Islet precursor cell (in vitro differentiated cells): Measurements from ENCODE around the gene PRSS48.
"Not testable (repeated sequence)": the region's sequence is repeated elsewhere in the genome, so short reads cannot be mapped to it uniquely, and the experiment has no call there.

Source experiments
- DNase-seq: peaks from one replicate; pipeline ENCODE4 v3.0.0-alpha.2; 2018

Gene PRSS48

DNA sequence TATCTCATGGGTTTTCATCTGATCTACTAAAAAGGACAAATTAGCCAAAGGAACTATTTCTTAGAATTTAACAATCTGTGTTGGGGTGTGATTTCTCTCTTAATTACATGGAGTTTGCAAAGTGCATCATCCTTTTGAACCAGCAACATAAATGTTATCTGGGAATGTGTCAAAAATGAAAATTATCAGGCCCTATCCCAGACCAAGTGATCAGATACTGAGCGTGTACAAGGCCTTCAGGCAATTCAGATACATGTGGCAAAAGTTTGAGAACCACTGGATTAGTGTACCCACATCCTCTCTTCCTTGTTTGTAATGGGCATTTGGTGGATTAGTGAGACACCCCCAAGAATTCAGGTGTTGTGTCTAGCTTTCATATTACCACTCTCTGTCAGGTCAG lies 44.6 kb downstream of the PRSS48 start:
- no peak for DNase-seq

DNA sequence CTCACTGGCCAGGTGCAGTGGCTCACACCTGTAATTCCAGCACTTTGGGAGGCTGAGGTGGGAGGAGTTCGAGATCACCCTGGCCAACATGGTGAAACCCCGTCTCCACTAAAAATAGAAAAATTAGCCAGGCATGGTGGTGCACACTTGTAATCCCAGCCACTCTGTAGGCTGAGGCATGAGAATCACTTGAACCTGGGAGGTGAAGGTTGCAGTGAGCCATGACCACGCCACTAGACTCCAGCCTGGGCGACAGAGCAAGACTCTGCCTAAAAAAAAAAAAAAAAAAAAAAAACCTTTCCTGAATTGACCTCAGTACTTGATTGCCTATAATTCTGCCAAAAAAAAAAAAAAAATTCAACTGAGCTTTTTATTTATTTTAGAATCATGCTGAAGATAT lies 45.2 kb downstream of the PRSS48 start:
- DNase-seq = not testable (repeated sequence)

DNA sequence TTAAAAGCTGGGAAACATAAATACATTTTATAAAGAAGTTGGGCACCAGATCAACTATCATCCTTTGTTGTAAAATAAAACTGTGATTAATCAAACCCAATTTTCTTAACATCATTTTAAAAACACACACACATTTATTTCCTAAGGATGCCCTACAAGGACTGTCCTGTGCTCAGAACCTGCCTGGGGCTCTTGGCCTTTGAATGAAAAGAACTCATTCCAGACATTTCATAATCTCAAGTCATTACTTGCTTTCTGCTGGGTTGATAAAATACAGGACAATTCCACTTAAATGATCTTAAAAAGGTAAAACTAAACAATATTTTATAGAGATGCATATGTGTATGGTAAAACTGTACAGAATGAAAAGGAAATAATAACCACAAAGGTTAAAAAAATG lies 45.6 kb downstream of the PRSS48 start:
- no peak for DNase-seq

DNA sequence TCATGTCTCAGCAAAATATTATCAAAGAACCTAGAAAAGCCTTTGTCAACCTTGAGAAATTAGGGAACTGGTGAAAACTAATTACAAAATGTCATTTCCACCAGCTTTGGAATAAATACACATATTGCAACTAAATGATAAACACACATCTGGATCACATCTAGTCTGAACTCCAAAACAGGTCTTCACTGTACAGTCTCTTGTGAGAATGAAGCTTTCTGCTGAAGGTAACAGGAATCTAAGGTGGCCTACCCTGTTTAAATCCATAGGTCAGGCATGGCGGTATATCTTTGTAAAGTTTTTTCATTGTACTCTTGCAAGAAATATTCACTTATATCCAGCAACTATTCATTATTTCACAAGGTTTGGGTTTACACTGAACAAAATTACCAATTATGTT lies 46.7 kb downstream of the PRSS48 start:
- DNase-seq = no peak

DNA sequence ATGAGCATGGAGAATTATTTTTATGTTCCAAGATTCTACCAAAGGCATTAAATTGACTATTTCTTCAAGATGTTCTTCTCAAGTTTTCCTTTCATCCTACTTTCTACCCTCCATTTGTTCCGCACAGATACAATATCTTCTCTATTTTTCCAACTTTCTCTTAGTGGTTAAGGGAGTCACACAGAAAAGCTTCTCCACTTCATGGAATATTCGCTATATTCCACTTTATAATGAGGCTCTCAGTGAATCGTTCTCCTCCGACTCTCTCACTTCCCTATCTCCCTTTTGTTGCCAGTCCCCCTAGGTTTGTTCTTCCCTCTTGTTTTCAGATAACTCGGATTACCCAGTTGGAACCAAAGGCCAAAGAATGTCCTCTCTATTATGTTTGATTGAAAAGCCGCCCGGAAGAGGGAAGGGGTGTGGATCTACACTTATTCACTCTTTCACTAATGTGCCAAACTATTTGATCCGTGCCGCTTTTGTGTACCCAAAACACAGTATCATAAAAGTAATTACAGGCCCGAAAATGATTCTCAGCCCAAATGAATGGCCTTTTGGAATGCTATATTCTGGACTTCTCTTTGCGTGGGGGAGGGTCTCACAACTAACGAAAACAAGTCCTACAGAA lies 47.3 kb downstream of the PRSS48 start:
- no peak for DNase-seq

DNA sequence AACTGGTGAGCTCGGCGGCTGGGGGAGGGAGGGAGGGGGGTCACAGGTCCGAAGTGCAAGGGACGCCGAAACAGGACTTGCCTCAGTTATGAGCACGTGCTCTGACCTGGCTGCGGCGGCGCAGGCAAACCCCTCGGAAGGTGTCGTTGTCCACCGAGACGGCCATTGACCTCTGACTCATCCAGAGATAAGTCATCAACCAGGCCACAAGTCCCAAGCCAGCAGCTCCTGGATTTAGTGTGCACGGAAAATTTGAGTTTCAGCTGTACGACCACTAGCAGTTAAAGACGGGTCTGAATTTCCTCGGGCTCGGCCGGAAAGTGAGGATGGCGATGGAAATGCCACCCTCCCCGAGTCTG lies 47.8 kb downstream of the PRSS48 start:
- peak; percentile 96 for DNase-seq

DNA sequence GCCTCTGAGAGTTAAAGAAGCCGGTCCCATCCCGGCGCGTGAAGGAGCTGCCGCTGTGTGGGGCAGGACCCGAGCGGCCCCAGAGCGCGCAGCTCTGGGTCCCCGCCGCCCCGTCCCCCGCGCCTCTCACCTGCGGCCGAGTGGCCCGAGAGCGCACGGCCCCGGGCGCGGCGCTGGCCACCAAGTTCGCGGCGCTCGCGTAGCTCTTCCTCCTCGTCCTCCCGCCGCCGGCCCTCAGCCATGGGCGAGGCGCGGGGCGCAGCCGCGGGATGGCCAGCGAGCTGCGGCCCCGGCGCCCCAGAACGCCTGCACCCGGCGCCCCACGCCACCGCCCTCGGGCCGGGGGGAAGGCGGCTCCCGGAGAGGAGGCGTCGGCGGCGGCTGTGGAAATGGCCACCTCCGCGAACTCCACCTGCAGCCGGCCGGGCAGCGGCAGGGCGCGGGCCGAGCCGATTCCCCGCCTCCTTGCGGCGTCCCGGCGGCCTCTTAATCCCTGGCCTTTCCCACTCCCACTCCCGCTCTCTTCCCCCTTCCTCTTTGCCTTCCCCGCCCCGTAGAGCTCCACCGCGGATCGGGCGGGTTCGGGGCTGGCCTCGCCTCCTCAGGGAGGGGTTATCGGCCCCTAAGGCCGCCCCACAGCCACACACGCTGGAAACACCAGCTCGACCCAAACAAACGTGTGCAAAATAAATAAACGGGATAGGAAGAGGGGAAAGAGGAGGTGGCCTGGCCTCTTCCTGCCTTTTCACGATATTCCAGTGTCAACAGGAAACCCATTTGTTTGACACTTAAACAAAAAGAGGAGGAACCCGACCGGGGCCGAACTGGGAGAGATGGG lies 48.4 kb downstream of the PRSS48 start, which contains the start of gene SH3D19:
SH3D19 (minus strand) TSS at position 495 of the 838 bp plus-strand sequence; CDS start at position 242, 253 bp downstream.
- peak; percentile 92 for DNase-seq

DNA sequence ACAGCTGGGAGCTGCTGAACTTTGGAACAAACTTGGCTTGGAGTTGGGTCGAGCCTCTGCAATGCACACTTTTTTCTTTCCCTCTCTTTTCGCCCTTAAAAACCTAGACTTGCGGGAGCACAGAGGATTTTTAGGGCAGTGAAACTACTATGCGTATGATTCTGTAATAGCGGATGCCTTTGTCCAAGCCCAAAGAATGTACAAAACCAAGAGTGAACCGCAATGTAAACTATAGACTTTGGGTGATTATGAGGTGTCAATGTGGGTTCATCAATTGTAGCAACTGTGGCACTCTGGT lies 48.9 kb downstream of the PRSS48 start:
- no peak for DNase-seq

DNA sequence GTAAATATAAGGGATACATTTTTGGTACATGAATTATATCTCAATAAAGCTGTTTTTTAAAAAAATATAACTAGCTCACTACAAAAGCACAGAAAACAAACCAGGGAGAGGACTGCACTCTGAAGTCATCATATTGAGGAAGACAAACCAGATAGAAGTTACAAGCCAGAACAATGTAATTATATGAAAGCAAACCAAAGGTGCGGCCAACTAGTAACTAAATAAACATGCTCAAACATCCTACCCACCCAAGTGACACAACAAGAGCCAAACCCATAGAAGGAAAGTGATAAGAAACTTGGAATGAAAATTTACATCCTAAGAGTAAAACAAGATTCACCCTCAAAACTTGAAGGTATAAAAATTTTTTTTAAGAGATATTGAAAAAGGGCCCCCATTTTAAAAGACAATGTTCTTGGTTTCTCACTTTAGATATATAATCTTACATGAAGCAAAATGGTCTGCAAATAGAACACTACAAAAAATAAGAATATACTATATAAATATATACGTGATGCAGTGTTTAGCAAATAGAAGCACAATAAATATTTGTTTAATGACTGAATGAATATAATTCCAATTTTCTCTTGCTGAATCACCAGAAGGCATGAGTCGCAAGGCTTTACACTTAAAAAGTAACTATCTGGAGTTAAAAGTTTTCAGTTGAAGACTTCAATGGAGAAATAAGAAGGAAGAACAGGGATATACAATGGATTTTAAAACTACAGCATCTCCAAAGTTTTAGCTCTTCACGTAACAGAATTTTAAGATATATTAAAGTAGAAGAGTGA lies 52.5 kb downstream of the PRSS48 start:
- no peak for DNase-seq

DNA sequence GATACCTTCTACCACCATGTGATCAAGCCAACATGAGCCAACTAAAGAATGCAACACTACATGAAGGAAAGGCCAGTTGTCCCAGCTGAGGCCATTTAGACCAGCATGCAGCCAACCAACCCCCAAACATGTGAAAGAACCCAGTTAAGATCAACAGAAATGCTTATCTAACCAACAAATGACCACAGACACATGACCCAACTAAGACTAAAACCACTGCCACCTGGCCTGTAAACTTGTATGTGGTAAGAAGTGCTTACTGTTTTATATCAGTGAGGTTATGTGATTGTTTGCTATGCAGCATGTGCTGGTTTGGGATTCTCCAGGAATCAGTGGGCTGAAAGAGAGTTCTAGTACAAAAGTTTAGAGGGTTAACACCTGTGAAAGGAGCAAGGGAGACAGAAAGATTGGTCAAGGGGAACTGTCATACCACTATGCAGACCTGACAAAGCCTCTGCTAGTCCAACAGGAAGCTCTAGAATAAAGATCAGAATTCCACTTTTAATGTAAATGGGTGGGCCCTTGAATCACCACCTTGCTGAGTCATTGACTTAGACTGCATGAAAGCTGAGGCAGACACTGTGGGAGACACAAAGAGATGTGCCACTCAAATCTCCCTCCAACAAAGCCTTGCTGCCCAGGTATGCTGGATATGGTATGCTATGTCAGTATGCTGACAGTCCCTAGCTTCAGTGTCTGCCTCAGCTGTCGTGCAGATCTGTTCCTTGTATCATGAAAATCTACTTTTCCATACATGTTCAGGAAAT lies 54.5 kb downstream of the PRSS48 start:
- peak; percentile 57 for DNase-seq

DNA sequence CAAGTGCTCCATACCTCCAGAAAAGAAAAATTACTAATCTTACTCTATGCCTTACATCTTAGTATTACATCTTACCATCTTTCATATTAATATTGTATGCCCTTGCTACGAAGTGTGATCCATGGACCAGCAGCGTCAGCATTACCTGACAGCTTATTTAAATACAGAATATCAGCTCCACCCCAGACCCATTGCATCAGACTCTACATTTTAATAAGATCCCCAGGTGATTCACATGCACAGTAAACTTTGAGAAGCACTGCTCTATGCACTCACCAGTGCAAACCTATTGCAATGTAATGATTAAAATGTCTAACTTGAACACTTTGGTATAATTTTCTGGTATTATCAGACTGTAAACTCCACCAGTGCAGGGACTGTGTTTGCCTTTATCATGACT lies 62.5 kb downstream of the PRSS48 start:
- DNase-seq = no peak

DNA sequence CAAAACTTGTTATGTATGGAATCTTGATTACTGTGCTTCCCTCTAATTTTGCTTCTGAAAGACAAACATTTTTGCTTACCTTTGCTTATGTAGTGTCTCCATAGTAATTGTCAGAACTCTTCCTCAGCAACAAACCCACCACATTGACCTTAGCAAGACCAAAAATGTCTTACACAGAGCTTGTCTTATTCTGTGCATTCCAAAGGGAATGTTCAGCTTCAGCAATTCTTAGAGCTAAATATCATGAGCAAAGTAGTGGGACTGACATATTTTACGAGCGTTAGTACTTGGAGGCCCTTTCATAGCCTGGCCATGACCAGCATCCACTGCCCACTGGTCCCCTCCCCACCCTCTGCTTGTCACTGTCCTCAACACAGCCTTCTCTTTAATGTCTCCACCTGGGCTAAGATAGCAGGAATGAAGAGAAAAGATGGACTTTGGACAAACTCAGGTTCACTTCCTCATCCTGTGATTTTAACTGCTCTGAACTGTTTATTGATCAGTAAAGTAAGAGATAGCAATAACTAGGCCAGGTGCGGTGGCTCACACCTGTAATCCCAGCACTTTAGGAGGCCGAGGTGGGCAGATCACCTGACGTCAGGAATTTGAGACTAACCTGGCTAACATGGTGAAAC lies 63.9 kb downstream of the PRSS48 start:
- DNase-seq = no peak
